Epithelial cell of umbilical artery (primary cell): ENCODE data around the gene PRR20G. TPM values are rescaled to one million over a fixed set of nuclear protein-coding genes. Genes with fewer than 3 reads are reported as not detected.

Experiments used
- total RNA-seq: library from RNA; depleted of rRNA; stranded (reverse); fragments of >200 nt; gene quantifications from 2 replicates; pipeline ENCODE4 v1.2.3, GENCODE V29; 2014

Gene PRR20G
- not detected in 2 replicates for total RNA-seq

DNA sequence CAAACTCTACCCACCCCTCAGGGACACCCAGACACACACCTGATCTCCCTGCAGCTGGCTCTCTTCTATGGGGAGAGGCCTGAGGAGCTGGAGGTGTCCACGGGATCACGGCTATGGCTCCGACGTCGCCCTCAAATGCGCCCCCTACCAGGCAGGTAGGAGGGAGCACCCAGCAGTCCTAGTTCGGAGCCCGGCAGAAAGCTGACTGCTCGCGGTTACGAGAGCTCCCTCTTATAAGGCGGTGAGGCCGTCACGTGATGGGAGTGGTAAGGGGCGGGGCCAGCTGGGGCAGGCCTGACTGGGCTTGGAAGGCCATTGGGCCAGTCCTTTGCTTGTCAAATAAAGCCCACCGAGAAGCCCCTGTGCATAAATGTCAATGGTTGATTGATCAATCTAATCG, at the start of gene PRR20G:
PRR20G (minus strand) TSS at position 207 of the 400 bp plus-strand sequence. CDS start 681 bp downstream, outside the sequence.

Other genes starting within 250 kb of the PRR20G start
- gene PRR23E, start 94.9 kb downstream of the PRR20G start, total RNA-seq = not detected in 2 replicates